Measurements from ENCODE around the gene RDH13.
"Not testable (repeated sequence)": the region's sequence is repeated elsewhere in the genome, so short reads cannot be mapped to it uniquely, and the experiment has no call there.

Gene RDH13, protein sequence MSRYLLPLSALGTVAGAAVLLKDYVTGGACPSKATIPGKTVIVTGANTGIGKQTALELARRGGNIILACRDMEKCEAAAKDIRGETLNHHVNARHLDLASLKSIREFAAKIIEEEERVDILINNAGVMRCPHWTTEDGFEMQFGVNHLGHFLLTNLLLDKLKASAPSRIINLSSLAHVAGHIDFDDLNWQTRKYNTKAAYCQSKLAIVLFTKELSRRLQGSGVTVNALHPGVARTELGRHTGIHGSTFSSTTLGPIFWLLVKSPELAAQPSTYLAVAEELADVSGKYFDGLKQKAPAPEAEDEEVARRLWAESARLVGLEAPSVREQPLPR

DNA sequence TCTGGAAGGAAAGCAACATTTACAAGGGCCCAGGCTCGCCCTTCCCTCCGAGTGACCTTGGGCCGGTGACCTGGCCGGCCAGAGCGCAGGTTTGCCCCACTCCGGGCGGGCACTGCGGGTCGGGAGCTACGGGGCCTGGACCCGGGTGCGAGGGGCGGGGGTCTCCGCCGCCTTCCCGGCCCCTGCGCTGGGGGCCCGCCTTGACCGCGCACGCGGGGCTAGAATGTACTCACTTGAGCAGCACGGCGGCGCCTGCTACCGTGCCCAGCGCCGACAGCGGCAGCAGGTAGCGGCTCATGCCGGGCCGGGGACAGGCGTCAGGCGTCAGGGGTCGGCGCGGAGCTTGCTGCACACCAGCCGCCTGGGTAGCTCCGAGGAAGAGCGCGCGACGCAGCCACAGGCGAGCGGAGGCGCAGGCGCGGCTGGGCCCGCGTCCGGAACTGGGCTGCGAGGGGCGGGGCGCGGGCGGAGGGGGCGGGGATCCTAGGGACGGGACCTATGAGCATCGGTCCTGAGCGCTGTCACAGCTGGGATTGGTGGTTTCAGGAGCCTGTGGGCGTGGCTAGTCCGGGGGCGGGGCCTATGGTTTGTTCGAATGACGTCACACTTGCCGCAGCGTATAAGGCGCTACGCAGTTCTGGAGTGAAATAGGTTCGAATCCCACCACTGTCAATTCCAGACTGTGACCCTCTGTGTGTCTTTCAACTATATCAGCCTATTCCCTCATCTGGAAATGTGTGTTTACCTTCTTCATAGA, at the start of gene RDH13:
TSS of gene RDH13 (minus strand) at position 414 of the 757 bp plus-strand sequence. CDS start at position 298, 116 bp downstream.
- DNase-seq (ENCODE audit: low read depth, low spot score): peak; percentile 97

GRCh38 chr19:55112246-55112776, 49.4 kb upstream of the RDH13 start:
- DNase-seq (ENCODE audit: low read depth, low spot score): no peak

GRCh38 chr19:55111238-55111831, 48.4 kb upstream of the RDH13 start:
- DNase-seq (ENCODE audit: low read depth, low spot score): no peak

DNA sequence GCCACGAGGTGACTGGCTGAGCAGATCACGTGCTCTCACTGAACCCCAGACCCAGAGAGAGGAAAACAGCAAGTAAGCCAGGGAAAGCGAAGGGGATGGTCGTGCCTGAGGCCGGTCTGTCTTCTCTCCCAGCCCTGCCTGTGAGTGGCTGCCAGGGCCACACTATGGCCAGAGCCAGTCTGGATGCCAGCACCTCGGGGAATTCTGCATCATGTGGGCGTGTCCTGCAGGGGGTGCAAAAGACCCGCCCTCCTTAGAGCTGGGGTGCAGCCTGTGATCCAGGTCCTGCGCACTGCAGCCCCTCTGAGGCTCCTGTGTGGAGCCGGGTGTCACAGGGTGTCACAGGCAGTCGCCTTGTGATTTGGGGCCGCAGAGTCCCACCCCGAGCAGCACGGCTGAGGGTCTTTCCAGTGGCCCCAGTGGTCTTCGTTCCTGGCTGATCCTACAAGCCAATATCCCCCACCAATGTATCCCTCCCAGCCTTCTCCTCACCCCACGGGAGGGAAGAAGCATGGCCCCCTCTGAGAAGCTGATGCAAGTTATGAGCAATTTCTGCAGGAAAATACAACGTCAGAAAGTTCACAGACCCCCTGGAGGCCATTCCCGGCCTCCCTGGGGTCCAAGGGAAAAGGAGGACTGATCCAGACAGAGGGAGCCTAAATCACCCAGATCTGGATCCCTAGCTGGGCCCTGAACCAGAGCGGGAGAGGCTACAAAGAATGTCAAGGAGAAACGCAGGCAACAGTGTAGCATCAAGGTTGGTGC, 46.8 kb upstream of the RDH13 start:
- DNase-seq (ENCODE audit: low read depth, low spot score): no peak

DNA sequence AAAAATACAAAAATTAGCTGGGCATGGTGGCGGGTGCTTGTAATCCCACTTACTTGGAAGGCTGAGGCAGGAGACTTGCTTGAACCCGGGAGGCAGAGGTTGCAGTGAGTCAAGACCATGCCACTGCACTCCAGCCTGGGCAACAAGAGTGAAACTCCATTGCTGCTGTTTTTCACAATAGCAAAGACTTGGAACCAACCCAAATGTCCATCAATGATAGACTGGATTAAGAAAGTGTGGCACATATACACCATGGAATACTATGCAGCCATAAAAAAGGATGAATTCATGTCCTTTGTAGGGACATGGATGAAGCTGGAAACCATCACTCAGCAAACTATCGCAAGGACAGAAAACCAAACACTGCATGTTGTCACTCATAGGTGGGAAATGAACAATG, 44.3 kb upstream of the RDH13 start:
- not testable (repeated sequence) for DNase-seq (ENCODE audit: low read depth, low spot score)

DNA sequence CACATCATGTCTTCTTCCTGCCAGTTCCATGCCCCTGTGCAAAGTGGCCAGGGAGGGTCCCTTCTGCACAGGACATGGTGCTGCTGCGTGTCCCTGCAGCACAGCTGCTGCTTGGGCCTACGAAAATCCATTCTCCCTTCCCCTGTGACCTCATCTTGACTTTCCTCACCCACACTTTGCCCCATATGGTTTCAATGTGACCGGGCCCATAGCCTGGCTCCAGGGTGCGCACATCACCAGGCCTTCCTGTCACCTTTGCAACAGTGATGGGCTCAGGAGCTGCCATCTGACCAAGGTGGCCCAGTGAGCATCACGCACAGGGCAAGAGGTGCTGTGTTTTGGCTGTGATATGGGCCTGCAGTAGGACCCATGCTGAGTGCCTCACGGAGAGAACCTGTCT, 43.6 kb upstream of the RDH13 start:
- no peak for DNase-seq (ENCODE audit: low read depth, low spot score)

GRCh38 chr19:55105237-55105636, 42.3 kb upstream of the RDH13 start:
- no peak for DNase-seq (ENCODE audit: low read depth, low spot score)

DNA sequence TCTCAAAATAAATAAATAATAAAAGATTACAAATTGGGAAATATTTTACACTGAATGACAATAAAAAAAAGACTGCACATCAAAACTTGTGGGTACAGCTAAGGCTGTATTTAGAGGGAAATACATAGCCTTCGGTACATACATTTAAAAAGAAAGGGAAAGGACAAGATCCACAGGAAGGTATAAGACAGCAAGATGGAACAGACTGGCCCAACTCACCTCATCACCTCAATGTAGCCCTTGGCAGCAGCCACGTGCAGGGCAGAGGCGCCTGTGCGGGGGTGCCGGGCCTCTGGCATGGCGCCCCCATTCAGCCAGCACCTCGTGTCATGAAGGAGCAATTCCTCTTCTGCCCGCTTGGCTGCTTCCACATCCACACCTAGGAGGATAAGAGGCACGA, 40.2 kb upstream of the RDH13 start:
- no peak for DNase-seq (ENCODE audit: low read depth, low spot score)

- no peak for DNase-seq (ENCODE audit: low read depth, low spot score)
These were observed 38.3 kb upstream of the RDH13 start for GRCh38 chr19:55101261-55101660.

- DNase-seq (ENCODE audit: low read depth, low spot score): no peak
These were observed 36.9 kb upstream of the RDH13 start for GRCh38 chr19:55099557-55100506.

GRCh38 chr19:55098716-55099556, 36.0 kb upstream of the RDH13 start:
- DNase-seq (ENCODE audit: low read depth, low spot score): no peak

GRCh38 chr19:55097864-55098715, 35.1 kb upstream of the RDH13 start:
- no peak for DNase-seq (ENCODE audit: low read depth, low spot score)

GRCh38 chr19:55096061-55096701, 33.2 kb upstream of the RDH13 start:
- no peak for DNase-seq (ENCODE audit: low read depth, low spot score)

- no peak for DNase-seq (ENCODE audit: low read depth, low spot score)
These were observed 32.5 kb upstream of the RDH13 start for GRCh38 chr19:55095260-55096060.

GRCh38 chr19:55094456-55095259, 31.7 kb upstream of the RDH13 start:
- DNase-seq (ENCODE audit: low read depth, low spot score): no peak
